ENCODE data around the gene VMP1. TPM values are rescaled to one million over a fixed set of nuclear protein-coding genes. Genes with fewer than 3 reads are reported as not detected.

The VMP1 gene
- total and polyA plus RNA-seq, 2 of the 13 experiments (the other 11 are each of a cell fraction or from before 2014, with no cell fraction given): 186 to 271 TPM

DNA sequence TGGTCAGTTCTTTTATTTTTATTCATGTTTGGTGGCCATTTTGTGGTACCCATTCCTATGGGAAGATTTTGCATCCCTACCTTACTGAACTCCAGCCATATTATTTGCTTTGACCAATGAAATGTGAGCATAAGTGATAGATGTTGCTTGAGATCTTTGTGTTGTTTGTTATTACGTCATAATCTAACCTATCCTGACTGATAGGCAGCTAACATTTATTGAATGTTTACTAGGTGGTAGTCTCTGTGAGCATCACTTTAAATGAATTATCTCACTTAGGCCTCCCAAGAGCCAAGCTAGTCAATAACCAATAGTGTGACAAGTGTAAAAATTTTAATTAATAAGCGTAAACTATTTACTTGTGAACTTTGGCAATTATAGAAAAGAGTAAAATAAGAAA, 37.6 kb downstream of the VMP1 start:
- H3K4me3 ChIP-seq (replicated peaks in 1 of 3; ENCODE audit: insufficient read depth in 1 of 3, low read depth in 2 of 3, low read length in 3 of 3): no peak overlapping the region
- peaks cover 1 to 14% of the 10 kb centered on the region in 2 experiments; a peak in 4 of 5 replicates for H3K36me3 ChIP-seq (replicated peaks in 1 of 2; ENCODE audit: control insufficient read depth in 1 of 2, insufficient read depth in 2 of 2, low read length in 2 of 2)
- no peak for FAIRE-seq
- no TSS peak for BruUV-seq (replicated peaks)
- H3K27me3 ChIP-seq (ENCODE audit: control insufficient read depth in 1 of 2, insufficient read depth in 2 of 2, low read length in 2 of 2): no peaks in the 10 kb centered on the region
- no peaks in the 10 kb centered on the region; the same call in 1 of the 2 replicates for H4K20me1 ChIP-seq (ENCODE audit: insufficient read depth, low read length)
- H3K9ac ChIP-seq (ENCODE audit: insufficient read depth, low read depth, low read length): no peak overlapping the region
- peaks cover 13% of the 10 kb centered on the region for H3K9me3 ChIP-seq (ENCODE audit: low read length)
- 97% methylated on average over 2 of the region's 2 CpGs for WGBS (ENCODE audit: low lambda C conversion rate)
- H2AFZ ChIP-seq (ENCODE audit: low read length): no peak overlapping the region
- in situ Hi-C loops (cut with HindIII; ENCODE audit: extremely low pct_ligation_motif_present, low pct_unique_long_range_greater_than_20kb): loop anchor here (10.0 kb wide), 1 partner anchor 290 kb away; no protein-coding TSS in a partner anchor
- no peak for DNase-seq (ENCODE audit: low spot score)
- ChIA-PET CTCF (ENCODE audit: low intra/inter-chr PET ratio, low total read pairs) (no interaction called here), POLR2A (interaction anchor here (1.3 kb wide), 1 partner anchor 101 kb away, joined by 5 read pairs; no protein-coding TSS in a partner anchor)
- no peak overlapping the region for H3K4me2 ChIP-seq (ENCODE audit: low read depth, low read length)
- H3K27ac ChIP-seq (ENCODE audit: extremely low read length, insufficient read depth, low read length): no peak overlapping the region
- peaks cover 5% of the 10 kb centered on the region; the same call in 1 of the 2 replicates for H3K4me1 ChIP-seq (ENCODE audit: insufficient read depth, low read length)
- intact Hi-C loops (cut with micrococcal nuclease; ENCODE audit: unreplicated experiment): no loop called here
- no peaks in the 10 kb centered on the region for H3K79me2 ChIP-seq (ENCODE audit: insufficient read depth, low read length)
- ATAC-seq: no peak
- TF ChIP-seq ZNF143 (CRISPR knock-in tag; IDR thresholded peaks at IDR 0.05): no peak
- TF ChIP-seq SMARCE1 (IDR thresholded peaks at IDR 0.05; ENCODE audit: borderline replicate concordance): no peak
- TF ChIP-seq, protein P1, sequence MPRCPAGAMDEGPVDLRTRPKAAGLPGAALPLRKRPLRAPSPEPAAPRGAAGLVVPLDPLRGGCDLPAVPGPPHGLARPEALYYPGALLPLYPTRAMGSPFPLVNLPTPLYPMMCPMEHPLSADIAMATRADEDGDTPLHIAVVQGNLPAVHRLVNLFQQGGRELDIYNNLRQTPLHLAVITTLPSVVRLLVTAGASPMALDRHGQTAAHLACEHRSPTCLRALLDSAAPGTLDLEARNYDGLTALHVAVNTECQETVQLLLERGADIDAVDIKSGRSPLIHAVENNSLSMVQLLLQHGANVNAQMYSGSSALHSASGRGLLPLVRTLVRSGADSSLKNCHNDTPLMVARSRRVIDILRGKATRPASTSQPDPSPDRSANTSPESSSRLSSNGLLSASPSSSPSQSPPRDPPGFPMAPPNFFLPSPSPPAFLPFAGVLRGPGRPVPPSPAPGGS (CRISPR knock-in tag; IDR thresholded peaks at IDR 0.05): no peak
- no peak for TF ChIP-seq ZNF17 (CRISPR knock-in tag; IDR thresholded peaks at IDR 0.05)
- no peak for TF ChIP-seq FIP1L1 (IDR thresholded peaks at IDR 0.05; ENCODE audit: borderline replicate concordance, insufficient read depth, low read depth, low read length)
- no peak for TF ChIP-seq AGO2 (optimal IDR thresholded peaks at IDR 0.05; ENCODE audit: low read depth, low read length)
- no peak for TF ChIP-seq AKAP8 (CRISPR knock-in tag; IDR thresholded peaks at IDR 0.05)
- TF ChIP-seq ZNF12 (CRISPR knock-in tag; IDR thresholded peaks at IDR 0.05): peak; percentile 72
- no peak for TF ChIP-seq CREM (IDR thresholded peaks at IDR 0.05)
- TF ChIP-seq CREM (CRISPR knock-in tag; IDR thresholded peaks at IDR 0.05): no peak
- TF ChIP-seq ARID4A (CRISPR knock-in tag; IDR thresholded peaks at IDR 0.05; ENCODE audit: borderline replicate concordance): no peak
- TF ChIP-seq ZNF562 (CRISPR knock-in tag; IDR thresholded peaks at IDR 0.05; ENCODE audit: borderline replicate concordance): no peak
- TF ChIP-seq NR2F6 (IDR thresholded peaks at IDR 0.05): no peak
- TF ChIP-seq NR2F6 (CRISPR knock-in tag; IDR thresholded peaks at IDR 0.05): no peak
- no peak for TF ChIP-seq THAP9 (CRISPR knock-in tag; IDR thresholded peaks at IDR 0.05; ENCODE audit: borderline replicate concordance)
- TF ChIP-seq SP1 (IDR thresholded peaks at IDR 0.05): no peak
- TF ChIP-seq SP1 (CRISPR knock-in tag; IDR thresholded peaks at IDR 0.05): no peak
- TF ChIP-seq GTF3A (CRISPR knock-in tag; conservative IDR thresholded peaks at IDR 0.05): no peak
- no peak for TF ChIP-seq ZNF235 (CRISPR knock-in tag; IDR thresholded peaks at IDR 0.05; ENCODE audit: borderline replicate concordance)
- TF ChIP-seq CEBPG (CRISPR knock-in tag; IDR thresholded peaks at IDR 0.05): 0 out of 2 replicates have a peak, but pooled peaks have one; percentile 8
